SHP77 (cell line): ENCODE measurements around the gene MC5R.

Experiments used
- DNase-seq, 2 experiments: peaks; one replicate each; lab custom pipeline; 2025; lab: John Stamatoyannopoulos, UW

The MC5R gene

DNA sequence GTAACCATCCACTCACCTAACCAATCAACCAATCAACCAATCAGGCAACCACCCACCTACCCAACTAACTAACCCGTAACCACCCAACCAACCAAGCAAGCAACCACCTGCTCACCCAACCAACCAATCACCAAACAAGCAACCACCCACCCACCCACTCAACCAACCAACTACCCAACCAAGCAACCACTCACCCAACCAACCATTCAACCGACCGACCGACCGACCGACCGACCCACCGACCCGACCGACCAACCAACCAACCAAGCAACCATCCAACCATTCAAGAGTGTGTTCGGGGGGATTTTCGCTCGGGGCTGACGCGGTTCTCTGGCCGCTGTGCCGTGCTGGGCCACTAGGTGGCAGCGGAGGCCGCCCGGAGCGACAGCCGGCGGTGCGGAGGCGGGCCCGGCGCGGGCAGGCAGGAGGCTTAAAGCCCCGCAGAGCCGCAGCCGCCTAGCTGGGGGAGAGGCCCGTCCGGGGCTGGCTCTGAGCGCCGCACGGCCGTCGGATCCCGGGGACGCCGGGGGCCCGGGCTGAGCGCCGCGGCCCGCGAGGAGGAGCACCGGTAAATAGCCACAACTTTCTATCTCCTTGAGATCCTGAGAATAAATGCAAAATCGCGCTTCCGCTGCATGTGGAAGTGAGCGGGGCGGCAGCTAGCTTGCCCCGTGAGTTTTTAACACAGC lies at the start of gene MC5R:
TSS of gene MC5R (plus strand) at position 443 of the 689 bp plus-strand sequence. CDS start 1,617 bp downstream, outside the sequence.
- DNase-seq = peak; percentile 43 to 48

DNA sequence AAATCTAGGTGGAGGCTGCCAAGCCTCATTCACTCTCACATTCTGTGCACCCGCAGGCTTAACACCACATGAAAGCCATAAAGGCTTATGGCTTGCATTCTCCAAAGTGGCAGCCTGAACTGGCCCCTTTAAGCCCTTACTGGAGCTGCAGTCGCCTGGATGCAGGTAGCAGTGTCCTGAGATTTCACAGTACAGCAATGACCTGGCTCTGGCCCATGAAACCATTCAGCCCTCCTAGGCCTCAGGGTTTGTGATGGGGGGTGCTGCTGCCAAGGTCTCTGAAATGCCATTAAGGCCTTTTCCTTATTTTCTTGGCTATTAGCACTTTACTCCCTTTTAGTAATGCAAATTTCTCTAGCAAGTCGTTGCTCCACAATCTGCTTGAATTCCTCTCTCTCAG lies 48.9 kb upstream of the MC5R start:
- DNase-seq = no peak

DNA sequence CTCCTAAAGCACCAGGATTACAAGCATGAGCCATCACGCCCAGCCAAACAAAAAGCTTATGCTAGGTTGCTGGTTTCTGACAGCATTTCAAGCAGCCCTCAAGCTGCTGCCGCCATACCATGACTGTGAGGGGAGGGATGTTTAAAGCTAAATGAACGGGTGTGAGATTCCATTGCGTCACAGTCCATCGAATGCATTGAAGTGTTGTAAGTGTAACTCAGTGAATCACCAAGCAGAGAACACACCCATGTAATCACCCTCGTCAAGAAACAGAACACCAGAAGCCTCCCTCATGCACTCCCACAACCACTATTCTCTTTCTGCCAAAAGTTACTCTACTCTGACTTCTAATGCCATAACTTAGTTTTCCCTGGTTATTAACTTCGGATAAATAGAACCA lies 32.8 kb upstream of the MC5R start:
- DNase-seq = no peak

DNA sequence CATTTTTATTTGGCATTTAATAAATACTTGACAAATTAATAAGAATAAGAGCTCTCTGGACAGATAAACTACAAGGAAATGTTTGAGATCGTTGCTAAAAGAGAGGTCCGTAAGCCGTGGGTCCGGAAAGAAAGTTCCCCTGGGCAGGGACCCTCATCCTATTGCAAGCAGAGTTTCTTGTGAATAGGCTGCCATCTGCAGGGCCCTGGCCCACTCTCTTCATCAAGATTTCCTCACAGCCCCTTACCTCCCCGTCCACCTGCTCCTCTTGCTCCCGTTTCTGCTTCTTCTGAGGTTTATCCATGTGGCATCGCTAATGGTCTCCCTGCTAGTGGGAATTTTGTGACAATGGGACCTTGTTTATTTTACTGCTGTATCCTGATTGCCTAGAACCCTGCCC lies 30.1 kb upstream of the MC5R start:
- DNase-seq = no peak

DNA sequence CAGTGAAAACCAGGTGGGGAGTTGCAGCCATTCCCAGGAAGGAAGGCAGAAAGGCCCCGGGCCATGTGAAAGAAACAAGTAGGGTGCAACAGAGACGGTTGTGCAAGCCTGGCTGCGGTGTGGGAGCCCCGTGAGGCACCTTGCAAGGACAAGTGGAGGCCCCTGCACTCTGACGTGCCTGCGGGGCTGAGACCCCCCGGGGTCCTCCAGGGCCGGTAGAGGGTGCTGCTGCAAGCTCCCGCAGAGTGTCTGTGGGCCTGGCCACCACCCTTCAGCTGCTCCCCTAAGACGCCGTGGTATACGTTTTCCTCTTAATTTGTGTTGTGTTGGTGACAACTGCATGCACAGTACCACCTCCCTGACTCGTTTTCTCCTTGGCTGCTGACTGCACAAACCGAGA lies 27.4 kb upstream of the MC5R start:
- peak in 1 of 2 experiments; percentile 30 for DNase-seq

DNA sequence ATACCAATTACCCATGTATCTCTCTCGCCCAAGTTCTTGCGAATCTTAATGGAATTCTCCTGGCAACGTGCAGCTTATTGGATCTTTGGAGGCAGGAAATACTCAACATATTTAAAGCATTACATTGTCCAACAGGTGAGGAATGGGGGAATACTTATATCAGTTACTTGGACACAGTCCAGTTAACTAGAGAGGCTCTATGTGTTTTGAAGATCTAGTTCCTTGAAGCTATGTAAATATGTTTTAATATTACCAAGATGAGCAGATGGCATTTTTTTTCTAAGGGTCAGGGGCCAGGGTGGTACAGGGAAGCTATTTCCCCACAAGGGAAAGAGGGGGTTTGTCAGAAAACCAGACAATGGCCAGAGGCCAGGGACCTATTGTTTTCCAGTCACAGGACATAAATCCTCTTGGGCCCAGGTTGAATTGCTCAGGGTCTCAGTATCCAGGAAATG lies 26.8 kb upstream of the MC5R start:
- no peak for DNase-seq

DNA sequence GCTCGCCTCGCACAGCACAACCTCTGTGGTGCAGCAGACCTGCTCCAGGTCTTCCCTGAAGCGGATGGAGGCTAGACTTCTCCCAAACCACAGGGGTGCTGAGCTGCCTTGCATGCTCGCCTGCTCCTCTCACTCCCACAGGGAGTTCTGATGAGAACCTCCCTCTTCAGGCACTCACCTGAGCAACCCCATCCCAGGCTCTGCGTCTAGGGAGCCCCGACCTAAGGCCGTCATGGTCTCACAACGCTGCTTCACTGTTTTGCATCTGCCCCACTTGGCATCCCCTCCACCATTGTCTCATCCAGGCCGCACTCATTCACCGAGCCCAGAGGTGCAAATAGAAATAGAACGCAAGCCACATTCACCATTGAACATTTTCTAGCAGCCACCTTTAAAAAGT lies 24.6 kb upstream of the MC5R start:
- no peak for DNase-seq

DNA sequence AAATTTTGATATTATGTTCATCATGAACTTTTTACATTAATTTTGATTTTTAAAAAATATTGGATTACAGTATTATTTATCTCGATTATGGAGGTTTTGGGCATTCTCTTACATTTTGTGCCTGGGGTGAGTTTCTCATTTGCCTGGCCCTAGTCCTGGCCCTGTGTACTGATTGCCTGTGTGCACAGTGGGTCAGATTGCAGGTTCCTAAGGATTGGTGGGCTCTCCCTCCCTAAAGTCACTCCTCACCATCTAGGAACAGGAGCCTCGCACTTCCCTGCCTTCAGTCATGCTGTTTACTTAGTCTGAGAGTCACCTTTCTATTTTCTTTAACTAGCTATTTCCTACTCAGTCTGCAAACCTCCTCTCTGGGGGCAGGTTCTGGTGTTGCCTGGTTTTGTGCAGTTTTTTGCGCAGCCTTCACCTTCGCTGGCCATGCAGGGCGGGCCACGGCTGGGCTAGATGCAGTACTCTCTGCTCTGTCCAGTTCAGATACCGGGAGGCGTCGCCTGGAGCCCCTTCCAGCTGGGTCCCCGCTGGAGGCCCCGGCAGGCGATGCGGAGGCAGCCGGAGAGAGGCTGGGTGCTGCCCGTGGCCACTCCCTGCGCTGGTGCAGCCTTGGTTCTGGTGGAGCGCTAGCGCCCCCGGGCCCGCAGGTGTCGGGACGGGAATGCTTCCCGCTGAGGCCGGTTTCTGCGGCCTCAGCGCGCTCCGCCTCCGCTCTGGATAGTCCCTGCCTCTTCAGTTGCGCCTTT lies 23.3 kb upstream of the MC5R start:
- DNase-seq = peak; percentile 67 to 78

DNA sequence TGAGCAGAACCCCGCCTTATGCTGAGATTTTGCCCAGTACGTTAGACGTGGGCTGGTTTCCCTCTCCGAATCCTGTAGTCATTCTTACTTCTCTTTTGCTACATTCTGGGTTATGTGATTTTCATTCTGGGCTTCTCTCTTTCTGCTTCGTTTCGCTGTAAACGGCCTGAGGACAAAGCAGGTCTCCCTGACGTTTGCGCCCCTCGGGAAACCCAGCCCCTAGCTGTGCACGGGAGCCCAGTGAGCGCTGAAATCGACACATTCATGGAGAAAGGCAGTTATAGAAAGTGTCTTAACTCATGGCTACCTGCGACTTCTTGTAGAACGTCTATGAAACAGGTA lies 22.7 kb upstream of the MC5R start:
- DNase-seq = no peak

DNA sequence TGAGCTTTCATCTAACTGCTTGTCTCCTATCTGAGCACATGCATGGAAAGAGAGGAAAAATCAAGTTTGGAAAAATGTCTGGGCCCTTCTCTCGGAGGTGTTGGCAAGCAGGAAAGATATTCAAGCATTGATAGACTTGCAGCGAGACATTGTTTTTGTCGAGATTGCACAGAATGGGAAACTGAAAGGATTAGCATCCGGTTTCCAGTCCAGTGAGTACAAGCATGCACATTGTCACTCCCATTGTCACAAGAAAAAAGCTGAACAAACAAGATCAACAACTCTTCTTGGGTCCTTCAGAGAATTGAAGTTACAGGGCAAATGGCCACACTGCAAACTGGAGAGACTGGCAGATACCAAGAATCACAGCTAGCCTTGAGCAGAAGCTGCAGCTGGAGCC lies 19.6 kb upstream of the MC5R start:
- DNase-seq = no peak

DNA sequence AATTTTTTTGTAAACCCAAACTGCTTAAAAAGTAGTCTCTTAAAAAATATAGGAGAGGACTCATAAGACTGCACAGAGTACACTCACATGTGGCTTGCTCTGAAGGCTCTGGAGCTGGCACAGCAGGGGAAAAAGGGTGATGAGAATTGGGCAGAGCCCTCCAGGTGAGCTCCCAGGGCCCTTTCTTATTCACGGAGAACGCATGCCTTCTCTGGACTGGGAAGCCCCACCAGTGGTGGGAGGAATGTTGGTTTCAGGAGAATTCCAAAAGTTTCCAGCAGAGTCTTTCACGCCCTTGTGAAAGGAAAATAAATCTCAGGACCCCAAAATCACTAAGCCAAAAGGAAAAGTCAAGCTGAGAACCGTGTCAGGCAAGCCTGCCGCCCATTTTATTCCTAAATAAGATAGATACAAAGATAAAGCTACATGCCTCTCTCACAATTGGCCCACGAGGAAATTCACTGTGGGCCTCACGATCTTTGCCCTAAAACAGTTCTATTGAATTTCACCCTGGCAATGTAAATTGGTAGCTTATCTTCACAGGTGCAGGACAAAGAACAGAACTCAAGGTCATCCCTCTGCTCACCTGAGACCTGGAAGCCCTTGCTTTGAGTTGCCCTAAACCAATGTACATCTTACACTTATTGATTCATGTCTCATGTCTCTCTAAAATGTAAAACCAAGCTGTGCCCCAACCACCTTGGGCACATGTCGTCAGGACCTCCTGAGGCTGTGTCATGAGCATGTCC lies 15.5 kb upstream of the MC5R start:
- DNase-seq = no peak

DNA sequence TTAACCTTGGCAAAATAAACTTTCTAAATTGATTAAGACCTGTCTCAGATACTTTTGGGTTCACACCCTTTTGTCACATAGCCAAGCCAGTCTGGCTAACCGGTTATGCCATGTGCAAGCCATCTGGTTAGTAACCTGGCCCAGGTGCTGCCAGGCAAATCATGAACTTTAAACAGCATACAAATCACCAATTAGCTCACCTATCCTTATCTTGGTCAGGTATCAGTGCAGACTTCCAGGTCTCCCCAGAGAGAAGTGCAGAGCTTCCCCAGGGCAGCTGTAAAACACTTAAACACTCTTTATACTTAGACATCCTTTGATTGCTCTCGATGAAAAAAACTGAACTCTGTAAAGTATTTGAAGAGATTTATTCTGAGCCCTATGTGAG lies 14.9 kb upstream of the MC5R start:
- no peak for DNase-seq

DNA sequence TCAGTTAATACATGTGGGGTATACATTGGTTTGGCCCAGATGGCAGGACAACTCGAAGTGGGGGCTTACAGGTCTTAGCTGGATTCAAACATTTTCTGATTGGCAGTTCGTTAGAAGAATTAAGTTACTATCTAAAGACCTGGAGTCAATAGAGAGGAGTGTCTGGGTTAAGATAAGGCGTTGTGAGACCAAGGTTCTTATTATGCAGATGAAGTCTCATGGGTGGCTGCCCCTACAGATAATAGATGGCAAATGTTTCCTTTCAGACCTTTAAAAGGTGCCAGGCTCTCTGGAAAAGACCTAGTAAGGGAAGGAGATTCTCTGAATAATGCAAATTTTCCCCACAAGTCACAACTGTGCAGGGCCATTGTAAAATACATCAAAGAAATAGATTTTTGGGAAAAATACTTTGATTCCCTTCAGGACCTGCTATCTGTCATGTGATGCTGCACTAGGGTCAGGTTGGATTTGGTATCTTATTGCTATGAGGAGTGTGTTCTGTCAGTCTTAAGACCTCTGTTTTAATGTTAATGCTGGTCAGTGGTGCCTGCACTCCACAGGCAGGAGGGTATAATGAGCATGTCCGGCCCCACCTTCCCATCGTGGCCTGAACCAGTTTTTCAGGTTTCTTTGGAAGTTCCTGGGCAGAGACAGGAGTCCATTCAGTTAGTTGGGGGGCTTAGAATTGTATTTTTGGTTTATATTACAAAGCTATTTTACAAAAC lies 14.3 kb upstream of the MC5R start:
- DNase-seq = no peak

DNA sequence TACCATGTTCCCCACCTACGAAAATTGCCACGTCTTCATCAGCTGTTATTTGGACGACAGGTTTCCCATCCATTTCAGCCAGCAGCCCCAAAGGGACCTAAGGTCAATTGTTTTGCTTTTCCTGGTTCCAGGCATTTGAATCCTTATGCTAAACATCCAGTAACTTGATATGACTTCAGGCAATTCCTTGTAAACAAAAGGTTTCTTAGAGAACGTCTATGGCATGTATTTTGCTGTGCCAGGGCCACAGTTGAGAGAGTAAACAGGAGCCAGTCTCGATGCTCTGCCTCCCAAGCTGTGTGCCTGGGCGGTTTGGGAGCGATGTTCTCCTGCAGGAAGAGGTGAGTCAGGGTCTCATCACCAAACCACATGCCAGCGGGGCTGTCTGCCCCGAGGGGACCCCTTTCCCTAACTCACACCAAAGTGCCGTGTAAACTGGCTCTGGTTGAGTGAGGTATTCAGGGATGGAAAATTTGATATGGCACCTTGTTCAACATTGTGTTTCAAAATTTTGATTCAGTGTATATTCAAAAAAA lies 12.9 kb upstream of the MC5R start:
- no peak for DNase-seq

DNA sequence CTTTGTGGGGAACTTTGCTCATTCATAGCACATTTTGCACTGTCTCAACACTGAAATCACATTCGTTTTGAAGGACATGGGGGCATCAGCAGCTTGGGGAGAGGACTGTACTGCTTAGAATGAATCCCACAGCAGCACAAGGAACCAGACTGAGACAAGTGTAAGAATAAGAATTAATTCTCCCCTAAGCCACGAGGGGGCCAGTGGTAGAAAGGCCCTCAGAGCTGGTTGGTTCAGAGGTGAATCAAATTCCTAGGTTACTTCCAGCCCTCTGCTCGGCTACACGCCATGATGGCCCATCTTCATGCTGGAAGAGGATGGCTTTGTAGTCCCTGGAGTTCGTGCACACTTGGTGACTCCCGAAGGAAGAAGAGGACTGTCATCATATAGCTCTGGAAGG lies 12.0 kb upstream of the MC5R start:
- no peak for DNase-seq

DNA sequence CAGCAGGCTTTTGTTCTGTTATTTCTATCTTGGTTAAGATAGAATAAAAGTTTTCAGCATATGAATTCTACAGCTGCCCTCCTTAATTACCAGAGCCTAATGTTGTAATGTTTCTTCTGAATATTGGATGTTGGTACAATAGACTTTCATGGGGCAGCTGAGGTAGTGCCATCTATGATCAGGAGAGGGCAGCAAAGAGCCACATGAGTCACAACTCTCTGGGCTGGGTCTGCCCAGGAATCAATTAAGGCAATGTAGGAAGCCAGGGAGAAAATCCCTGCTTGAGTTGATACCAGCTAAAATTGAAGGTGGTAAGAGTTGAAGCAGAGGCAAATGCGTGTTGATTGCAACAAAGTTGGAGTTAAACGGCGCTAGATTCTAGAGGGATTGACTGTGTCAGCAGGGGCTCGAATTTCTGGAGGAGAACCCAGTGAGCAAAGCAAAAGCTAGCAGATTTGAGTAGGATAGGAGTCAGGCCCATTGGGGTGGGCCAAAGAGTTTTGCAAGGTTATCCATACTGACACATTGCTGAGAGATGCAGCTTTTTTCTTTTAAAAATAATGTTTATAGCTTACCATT lies 10.6 kb upstream of the MC5R start:
- peak; percentile 13 to 48 for DNase-seq

DNA sequence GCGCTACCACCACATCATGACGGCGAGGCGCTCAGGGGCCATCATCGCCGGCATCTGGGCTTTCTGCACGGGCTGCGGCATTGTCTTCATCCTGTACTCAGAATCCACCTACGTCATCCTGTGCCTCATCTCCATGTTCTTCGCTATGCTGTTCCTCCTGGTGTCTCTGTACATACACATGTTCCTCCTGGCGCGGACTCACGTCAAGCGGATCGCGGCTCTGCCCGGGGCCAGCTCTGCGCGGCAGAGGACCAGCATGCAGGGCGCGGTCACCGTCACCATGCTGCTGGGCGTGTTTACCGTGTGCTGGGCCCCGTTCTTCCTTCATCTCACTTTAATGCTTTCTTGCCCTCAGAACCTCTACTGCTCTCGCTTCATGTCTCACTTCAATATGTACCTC lies 2.3 kb downstream of the MC5R start:
- no peak for DNase-seq

DNA sequence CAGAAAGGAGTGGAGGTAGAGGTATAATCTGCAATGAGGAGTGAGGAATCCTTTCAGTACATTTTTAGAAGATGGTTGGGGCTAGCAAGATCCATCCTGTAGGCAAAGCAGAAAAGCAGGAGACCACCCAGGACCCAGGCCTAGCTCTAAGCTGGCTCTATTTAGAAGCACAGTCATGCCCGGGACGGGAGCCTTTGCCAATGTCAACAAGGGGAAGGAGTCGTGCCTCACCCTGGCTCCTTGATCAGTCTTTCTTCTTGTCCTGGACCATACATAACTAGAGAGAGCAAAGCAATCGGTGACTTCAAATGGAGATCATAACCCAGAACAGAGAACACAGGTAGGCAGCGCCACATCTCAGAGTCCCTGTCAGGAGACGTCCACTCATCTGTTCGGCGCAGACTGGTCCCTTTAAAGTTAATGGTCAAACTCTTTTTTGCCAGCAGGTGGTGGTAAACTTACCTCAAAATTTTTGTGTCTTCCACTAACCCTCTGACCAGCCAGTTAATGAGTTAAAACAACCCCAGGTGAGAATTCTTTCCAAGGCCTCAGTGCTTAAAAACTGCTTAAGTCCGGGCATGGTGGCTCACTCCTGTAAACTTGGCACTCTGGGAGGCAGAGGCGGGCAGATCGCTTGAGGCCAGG lies 8.0 kb downstream of the MC5R start:
- DNase-seq = peak in 1 of 2 experiments; percentile 15

DNA sequence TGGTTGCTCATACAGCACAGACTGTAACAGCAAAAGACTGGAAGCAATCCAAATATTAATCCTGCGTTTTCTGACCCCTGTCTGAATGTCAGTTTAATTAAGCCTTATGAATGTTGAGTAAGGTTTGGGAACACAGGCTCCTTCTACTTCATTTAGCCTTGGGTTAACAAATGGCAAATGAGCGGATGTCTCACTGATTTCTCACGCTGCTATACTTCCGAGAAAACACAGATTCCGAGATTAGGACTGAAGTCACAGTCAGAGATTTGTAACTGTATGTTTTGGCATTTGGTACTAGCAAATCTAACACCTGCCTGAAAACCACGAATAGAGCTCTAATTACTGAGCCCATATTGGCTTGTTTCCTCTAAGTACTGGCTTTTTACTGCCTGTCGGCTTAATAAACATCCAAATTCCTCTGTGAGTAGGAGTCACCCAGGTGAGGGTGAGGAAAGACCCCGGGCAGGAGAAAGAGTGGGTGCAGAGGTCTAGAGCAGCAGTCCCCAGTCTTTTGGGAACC lies 10.6 kb downstream of the MC5R start:
- no peak for DNase-seq

DNA sequence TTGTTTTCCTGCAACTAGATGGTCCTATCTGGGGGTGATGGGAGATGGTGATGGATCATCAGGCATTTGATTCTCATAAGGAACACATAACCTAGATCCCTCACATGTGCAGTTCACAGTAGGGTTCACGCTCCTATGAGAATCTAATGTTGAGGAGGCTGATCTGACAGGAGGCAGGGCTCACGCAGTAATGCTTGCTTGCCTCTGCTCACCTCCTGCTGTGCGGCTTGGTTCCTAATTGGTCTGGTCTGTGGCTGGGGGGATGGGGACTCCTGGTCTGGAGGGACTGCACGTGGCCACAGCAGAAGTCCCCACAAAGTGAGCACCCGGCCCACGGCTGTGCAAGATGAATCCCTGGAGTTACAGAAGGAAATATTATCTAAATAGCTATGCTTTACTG lies 11.3 kb downstream of the MC5R start:
- no peak for DNase-seq

DNA sequence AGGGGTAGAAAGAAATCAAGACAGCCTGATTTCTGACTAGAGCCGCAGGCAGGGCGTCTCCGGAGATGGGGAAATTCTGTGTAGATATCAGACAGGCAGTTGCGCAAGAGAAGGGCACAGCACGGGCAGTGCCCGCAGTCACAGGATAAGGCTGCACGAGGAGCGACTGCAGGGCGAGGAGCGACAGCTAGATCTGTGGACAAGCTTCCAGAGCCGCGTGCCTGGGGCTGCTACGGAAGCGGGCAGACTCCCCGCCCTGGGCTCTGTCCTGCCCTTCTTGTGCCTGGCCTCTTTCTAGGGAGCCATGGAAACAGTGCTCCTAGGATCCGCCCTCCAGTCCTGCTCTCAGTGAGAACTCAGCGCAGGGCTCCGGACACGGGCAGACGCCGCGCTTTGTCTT lies 12.6 kb downstream of the MC5R start:
- no peak for DNase-seq
